Left kidney (tissue), 8 donors: ENCODE results near the gene UBE2U. TPM values are rescaled to one million over a fixed set of nuclear protein-coding genes. Genes with fewer than 3 reads are reported as not detected.
A peak's percentile ranks its signal among the peaks of the same experiment; 100 is the strongest.

Experiments
- DNase-seq: peaks from one replicate; pipeline ENCODE4 v3.0.0-alpha.2; 2013
- long read RNA-seq, 8 donors: transcript quantifications; one replicate each; lab custom pipeline, GENCODE V29; 2026
- polyA plus RNA-seq: library from polyadenylated mRNA; unstranded; fragments of 120-200 nt; gene quantifications from one replicate; pipeline ENCODE4 v1.2.1, GENCODE V29; 2013; ENCODE audit not compliant: insufficient read length

The UBE2U gene
- not detected for polyA plus RNA-seq
- long read RNA-seq, donor 1, result 0 reads
- long read RNA-seq, donor 2, result 0 reads
- long read RNA-seq, donor 3, result 0 reads
- long read RNA-seq, donor 4, result 0 reads
- long read RNA-seq, donor 5, result 0 reads
- long read RNA-seq, donor 6, result 0 reads
- long read RNA-seq, donor 7, result 0 reads
- long read RNA-seq, donor 8, result 0 reads

GRCh38 chr1:64203420-64203819 lies at the start of gene UBE2U:
Gene UBE2U (plus strand): TSS chr1:64203623. CDS start chr1:64204051, 428 bp downstream.
- DNase-seq, result no peak

- no peak for DNase-seq
Observed at GRCh38 chr1:64155278-64155677, 48.1 kb upstream of the UBE2U start.

- DNase-seq, result no peak
Observed at GRCh38 chr1:64161357-64161941, 42.0 kb upstream of the UBE2U start.

GRCh38 chr1:64162151-64162550 lies 41.3 kb upstream of the UBE2U start:
- DNase-seq, result no peak

GRCh38 chr1:64162804-64163203 lies 40.6 kb upstream of the UBE2U start:
- DNase-seq, result no peak

GRCh38 chr1:64163431-64163830 lies 40.0 kb upstream of the UBE2U start:
- DNase-seq, result no peak

- DNase-seq, result no peak
Observed at GRCh38 chr1:64163970-64164369, 39.5 kb upstream of the UBE2U start.

- DNase-seq, result no peak
Observed at GRCh38 chr1:64166629-64167028, 36.8 kb upstream of the UBE2U start.

GRCh38 chr1:64167176-64167575 lies 36.2 kb upstream of the UBE2U start:
- DNase-seq, result no peak

- DNase-seq, result no peak
Observed at GRCh38 chr1:64171246-64171645, 32.2 kb upstream of the UBE2U start.

- no peak for DNase-seq
Observed at GRCh38 chr1:64171797-64172281, 31.6 kb upstream of the UBE2U start.

GRCh38 chr1:64172458-64172983 lies 30.9 kb upstream of the UBE2U start:
- DNase-seq, result peak; percentile 33

GRCh38 chr1:64173336-64173940 lies 30.0 kb upstream of the UBE2U start:
- no peak for DNase-seq

- no peak for DNase-seq
Observed at GRCh38 chr1:64175639-64176038, 27.8 kb upstream of the UBE2U start.

- DNase-seq, result no peak
Observed at GRCh38 chr1:64176659-64177058, 26.8 kb upstream of the UBE2U start.

- no peak for DNase-seq
Observed at GRCh38 chr1:64179588-64179987, 23.8 kb upstream of the UBE2U start.

- no peak for DNase-seq
Observed at GRCh38 chr1:64182207-64182606, 21.2 kb upstream of the UBE2U start.

- DNase-seq, result peak; percentile 55
Observed at GRCh38 chr1:64183395-64184002, 19.9 kb upstream of the UBE2U start.

- DNase-seq, result no peak
Observed at GRCh38 chr1:64184003-64184440, 19.4 kb upstream of the UBE2U start.

- DNase-seq, result no peak
Observed at GRCh38 chr1:64186138-64186897, 17.1 kb upstream of the UBE2U start.

GRCh38 chr1:64186898-64187280 lies 16.5 kb upstream of the UBE2U start:
- DNase-seq, result no peak

GRCh38 chr1:64187646-64188045 lies 15.8 kb upstream of the UBE2U start:
- DNase-seq, result no peak
